Measurements from ENCODE around the gene AGPS.
"Not testable (repeated sequence)": the region's sequence is repeated elsewhere in the genome, so short reads cannot be mapped to it uniquely, and the experiment has no call there.

Gene AGPS

GRCh38 chr2:177406182-177406581, 13.6 kb downstream of the AGPS start:
- Histone ChIP-seq H3K9me2 (replicated peaks; ENCODE audit: control insufficient read depth, low read length) (no peaks in the 10 kb centered on the region), H4K20me1 (ENCODE audit: control insufficient read depth, insufficient read depth, low read depth, low read length) (no peaks in the 10 kb centered on the region), H3K79me2 (ENCODE audit: control insufficient read depth, low read length) (peaks cover 84% of the 10 kb centered on the region), H3K27me3 (ENCODE audit: control insufficient read depth, low read length) (no peaks in the 10 kb centered on the region), H3K9me3 (ENCODE audit: control insufficient read depth, insufficient read depth, low read length) (no peaks in the 10 kb centered on the region), H3K4me3 (ENCODE audit: low read length) (no peak overlapping the region), H3K4me1 (ENCODE audit: control insufficient read depth, low read length) (no peaks in the 10 kb centered on the region), H3K4me2 (ENCODE audit: low read length) (no peak overlapping the region), H3F3A (ENCODE audit: control insufficient read depth, insufficient read depth) (no peaks in the 10 kb centered on the region), H3K27ac (ENCODE audit: low read depth, low read length) (no peak overlapping the region), H3K36me3 (ENCODE audit: control insufficient read depth, low read length) (no peaks in the 10 kb centered on the region)
- no peak for TF ChIP-seq EZH2phosphoT487 (IDR thresholded peaks at IDR 0.05; ENCODE audit: borderline replicate concordance, low read length)
- TF ChIP-seq, protein P1, sequence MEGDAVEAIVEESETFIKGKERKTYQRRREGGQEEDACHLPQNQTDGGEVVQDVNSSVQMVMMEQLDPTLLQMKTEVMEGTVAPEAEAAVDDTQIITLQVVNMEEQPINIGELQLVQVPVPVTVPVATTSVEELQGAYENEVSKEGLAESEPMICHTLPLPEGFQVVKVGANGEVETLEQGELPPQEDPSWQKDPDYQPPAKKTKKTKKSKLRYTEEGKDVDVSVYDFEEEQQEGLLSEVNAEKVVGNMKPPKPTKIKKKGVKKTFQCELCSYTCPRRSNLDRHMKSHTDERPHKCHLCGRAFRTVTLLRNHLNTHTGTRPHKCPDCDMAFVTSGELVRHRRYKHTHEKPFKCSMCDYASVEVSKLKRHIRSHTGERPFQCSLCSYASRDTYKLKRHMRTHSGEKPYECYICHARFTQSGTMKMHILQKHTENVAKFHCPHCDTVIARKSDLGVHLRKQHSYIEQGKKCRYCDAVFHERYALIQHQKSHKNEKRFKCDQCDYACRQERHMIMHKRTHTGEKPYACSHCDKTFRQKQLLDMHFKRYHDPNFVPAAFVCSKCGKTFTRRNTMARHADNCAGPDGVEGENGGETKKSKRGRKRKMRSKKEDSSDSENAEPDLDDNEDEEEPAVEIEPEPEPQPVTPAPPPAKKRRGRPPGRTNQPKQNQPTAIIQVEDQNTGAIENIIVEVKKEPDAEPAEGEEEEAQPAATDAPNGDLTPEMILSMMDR (IDR thresholded peaks at IDR 0.05; ENCODE audit: low read depth, low read length, poor library complexity, severe bottlenecking): no peak

DNA sequence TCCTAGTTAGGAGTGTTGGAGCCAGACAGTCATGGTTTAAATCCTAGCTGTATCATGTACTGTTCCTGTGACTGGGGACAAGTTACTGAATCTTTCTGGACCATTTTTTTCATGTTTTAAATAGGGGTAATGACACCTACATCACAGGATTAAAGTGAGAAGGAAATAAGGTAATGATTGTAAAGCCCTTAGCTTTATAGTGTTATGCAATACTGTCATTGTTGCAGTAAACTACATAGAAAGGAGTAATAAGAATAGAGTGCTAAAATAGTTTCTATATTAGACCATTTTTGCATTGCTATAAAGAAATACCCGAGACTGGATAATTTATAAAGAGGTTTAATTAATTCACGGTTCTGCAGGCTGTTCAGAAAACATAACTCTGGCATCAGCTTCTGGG, 14.5 kb downstream of the AGPS start:
- Histone ChIP-seq H3K27ac (ENCODE audit: low read depth, low read length) (no peak overlapping the region), H3K9me2 (replicated peaks; ENCODE audit: control insufficient read depth, low read length) (no peaks in the 10 kb centered on the region), H3K27me3 (ENCODE audit: control insufficient read depth, low read length) (no peaks in the 10 kb centered on the region), H3K4me3 (ENCODE audit: low read length) (no peak overlapping the region), H3K79me2 (ENCODE audit: control insufficient read depth, low read length) (peaks cover 78% of the 10 kb centered on the region), H3K4me2 (ENCODE audit: low read length) (no peak overlapping the region), H3K4me1 (ENCODE audit: control insufficient read depth, low read length) (no peaks in the 10 kb centered on the region), H3K36me3 (ENCODE audit: control insufficient read depth, low read length) (no peaks in the 10 kb centered on the region), H4K20me1 (ENCODE audit: control insufficient read depth, insufficient read depth, low read depth, low read length) (no peaks in the 10 kb centered on the region), H3K9me3 (ENCODE audit: control insufficient read depth, insufficient read depth, low read length) (no peaks in the 10 kb centered on the region), H3F3A (ENCODE audit: control insufficient read depth, insufficient read depth) (no peaks in the 10 kb centered on the region)
- no peak for TF ChIP-seq EZH2phosphoT487 (IDR thresholded peaks at IDR 0.05; ENCODE audit: borderline replicate concordance, low read length)
- TF ChIP-seq, protein P1 (IDR thresholded peaks at IDR 0.05; ENCODE audit: low read depth, low read length, poor library complexity, severe bottlenecking): no peak

- H3F3A ChIP-seq (ENCODE audit: control insufficient read depth, insufficient read depth); H3K4me3 ChIP-seq (ENCODE audit: low read length); H3K9me3 ChIP-seq (ENCODE audit: control insufficient read depth, insufficient read depth, low read length); H4K20me1 ChIP-seq (ENCODE audit: control insufficient read depth, insufficient read depth, low read depth, low read length); H3K27me3 ChIP-seq (ENCODE audit: control insufficient read depth, low read length); H3K9me2 ChIP-seq (replicated peaks; ENCODE audit: control insufficient read depth, low read length); H3K27ac ChIP-seq (ENCODE audit: low read depth, low read length); H3K4me1 ChIP-seq (ENCODE audit: control insufficient read depth, low read length); H3K4me2 ChIP-seq (ENCODE audit: low read length); H3K36me3 ChIP-seq (ENCODE audit: control insufficient read depth, low read length): not testable (repeated sequence)
- H3K79me2 ChIP-seq (ENCODE audit: control insufficient read depth, low read length): peaks cover 64% of the 10 kb centered on the region
Observed at GRCh38 chr2:177410629-177411028, 18.1 kb downstream of the AGPS start.

DNA sequence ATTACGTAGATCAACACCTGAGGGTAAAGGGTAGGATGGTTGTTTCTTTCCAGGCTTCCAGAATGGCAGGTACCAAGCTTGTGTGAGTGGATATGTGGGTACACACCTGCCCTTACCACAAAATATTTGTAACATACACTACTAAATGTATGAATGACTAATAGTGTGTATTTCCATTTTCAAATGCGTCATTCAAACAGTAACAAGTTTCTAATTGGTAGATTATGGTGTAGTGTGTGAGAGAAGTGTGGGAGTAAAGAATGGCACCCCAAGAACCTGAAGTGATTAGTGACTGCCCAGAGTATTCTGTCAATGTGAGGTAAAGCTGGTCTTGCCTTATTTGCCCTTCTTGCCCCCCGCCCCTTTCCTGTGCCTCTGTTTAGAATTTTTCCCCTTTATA, 21.1 kb downstream of the AGPS start:
- no peaks in the 10 kb centered on the region for H3K27me3 ChIP-seq (ENCODE audit: control insufficient read depth, low read length)
- no peaks in the 10 kb centered on the region for H3K36me3 ChIP-seq (ENCODE audit: control insufficient read depth, low read length)
- no peak for TF ChIP-seq EZH2phosphoT487 (IDR thresholded peaks at IDR 0.05; ENCODE audit: borderline replicate concordance, low read length)
- TF ChIP-seq, protein P1 (IDR thresholded peaks at IDR 0.05; ENCODE audit: low read depth, low read length, poor library complexity, severe bottlenecking): no peak
- H3K79me2 ChIP-seq (ENCODE audit: control insufficient read depth, low read length): peaks cover 53% of the 10 kb centered on the region
- no peaks in the 10 kb centered on the region for H3K4me1 ChIP-seq (ENCODE audit: control insufficient read depth, low read length)
- no peak overlapping the region for H3K4me2 ChIP-seq (ENCODE audit: low read length)
- H3K4me3 ChIP-seq (ENCODE audit: low read length): no peak overlapping the region
- H3K27ac ChIP-seq (ENCODE audit: low read depth, low read length): no peak overlapping the region
- no peaks in the 10 kb centered on the region for H3K9me3 ChIP-seq (ENCODE audit: control insufficient read depth, insufficient read depth, low read length)
- H3K9me2 ChIP-seq (replicated peaks; ENCODE audit: control insufficient read depth, low read length): no peaks in the 10 kb centered on the region
- no peaks in the 10 kb centered on the region for H3F3A ChIP-seq (ENCODE audit: control insufficient read depth, insufficient read depth)
- H4K20me1 ChIP-seq (ENCODE audit: control insufficient read depth, insufficient read depth, low read depth, low read length): no peaks in the 10 kb centered on the region
